Sigmoid colon (tissue), 7 donors: ENCODE results near the gene BHLHA9. TPM values are rescaled to one million over a fixed set of nuclear protein-coding genes. Genes with fewer than 3 reads are reported as not detected.
"Not testable (repeated sequence)": the region's sequence is repeated elsewhere in the genome, so short reads cannot be mapped to it uniquely, and the experiment has no call there.

Experiments
- DNase-seq: peaks from one replicate; pipeline ENCODE4 v3.0.0-alpha.2; 2019
- H3K27ac ChIP-seq, 4 donors: fragments of 200-600 bp; sonication (generic); one replicate each; pipeline ENCODE4 v1.5.1; 2016 to 2019; ENCODE audit warnings: mild to moderate bottlenecking in 1 of 4
- H3K27me3 ChIP-seq, 3 donors: fragments of 200-600 bp; sonication (generic); one replicate each; pipeline ENCODE4 v1.5.1; 2019; ENCODE audit warnings: mild to moderate bottlenecking in 1 of 3
- H3K36me3 ChIP-seq, 4 donors: fragments of 200-600 bp; sonication (generic); one replicate each; pipeline ENCODE4 v1.5.1; 2016 to 2019
- H3K4me1 ChIP-seq, 4 donors: fragments of 200-600 bp; sonication (generic); one replicate each; pipeline ENCODE4 v1.5.1; 2017 to 2019
- H3K4me3 ChIP-seq, 4 donors: fragments of 200-600 bp; sonication (generic); one replicate each; pipeline ENCODE4 v1.5.1; 2017 to 2019; ENCODE audit warnings: mild to moderate bottlenecking in 2 of 4, moderate library complexity in 1 of 4
- H3K9me3 ChIP-seq, 4 donors: fragments of 200-600 bp in 3 of 4; sonication (generic) in 3 of 4; one replicate each; pipeline versions ENCODE4 v1.5.1 to v1.6.1; 2013 to 2019
- CTCF ChIP-seq, 4 experiments: fragments of 450-650 bp in 3 of 4; fragments of 200-600 bp in 1 of 4; IDR thresholded peaks; one replicate each; pipeline ENCODE4 v1.5.1; 2016 to 2019; ENCODE audit warnings: antibody characterized with exemption in 4 of 4, mild to moderate bottlenecking in 3 of 4, moderate library complexity in 2 of 4
- EP300 ChIP-seq, 4 donors: sonication (generic); formaldehyde crosslinking; IDR thresholded peaks; one replicate each; pipeline ENCODE4 v1.6.1; 2017; ENCODE audit warnings: antibody characterized with exemption in 4 of 4
- POLR2A ChIP-seq, 2 donors: fragments of 450-650 bp; IDR thresholded peaks; one replicate each; pipeline ENCODE4 v1.6.1; 2016; ENCODE audit warnings: antibody characterized with exemption in 2 of 2, mild to moderate bottlenecking in 2 of 2, moderate library complexity in 2 of 2
- POLR2AphosphoS5 ChIP-seq, 4 donors: sonication (generic); formaldehyde crosslinking; IDR thresholded peaks; one replicate each; pipeline ENCODE4 v1.6.1; 2017; ENCODE audit warnings: antibody characterized with exemption in 4 of 4
- WGBS, 2 donors: extraction: QIAGEN DNeasy Blood & Tissue Kit; methylation state at CpG; one replicate each; pipeline ENCODE4 v1.1.7; 2013; 5-methylcytosine and 5-hydroxymethylcytosine counted together
- intact Hi-C: fragments of 100-400 bp; cut with DNase I; formaldehyde crosslinking; loops from one replicate; pipeline ENCODE4 v1.15.1; 2023
- polyA plus RNA-seq, 3 donors: library from polyadenylated mRNA; stranded (reverse); fragments of 200-250 nt; gene quantifications; one replicate each; pipeline ENCODE4 v1.2.3, GENCODE V29; 2013
- total RNA-seq, 4 donors: library from RNA; depleted of rRNA; stranded (reverse); fragments of >200 nt; gene quantifications; one replicate each; pipeline ENCODE4 v1.1.0, GENCODE V29; 2016
- donor health status: healthy with polysubstance abuse.
- donor health status: Bipolar disorder and iron deficiency.
- donor health status: healthy.

The BHLHA9 gene
- total and polyA plus RNA-seq, 7 donors = not detected

GRCh38 chr17:1232331-1232730 lies 37.9 kb upstream of the BHLHA9 start:
- Histone ChIP-seq H3K27ac (no peak overlapping the region), H3K9me3 (no peaks in the 10 kb centered on the region), H3K27me3 (peaks cover 22 to 74% (median 58%) of the 10 kb centered on the region in 3 donors), H3K36me3 (no peaks in the 10 kb centered on the region), H3K4me1 (peaks cover 0 to 26% (median 24%) of the 10 kb centered on the region in 4 donors), H3K4me3 (no peak overlapping the region)
- no peak for TF ChIP-seq POLR2AphosphoS5 (IDR thresholded peaks at IDR 0.05)
- no peak for TF ChIP-seq POLR2A (IDR thresholded peaks at IDR 0.05)
- TF ChIP-seq EP300 (IDR thresholded peaks at IDR 0.05) = no peak
- no peak for TF ChIP-seq CTCF (IDR thresholded peaks at IDR 0.05)
- WGBS, 2 donors = 86 to 91% methylated on average over 8 of the region's 8 CpGs
- no peak for DNase-seq
- intact Hi-C loops = no loop called here

DNA sequence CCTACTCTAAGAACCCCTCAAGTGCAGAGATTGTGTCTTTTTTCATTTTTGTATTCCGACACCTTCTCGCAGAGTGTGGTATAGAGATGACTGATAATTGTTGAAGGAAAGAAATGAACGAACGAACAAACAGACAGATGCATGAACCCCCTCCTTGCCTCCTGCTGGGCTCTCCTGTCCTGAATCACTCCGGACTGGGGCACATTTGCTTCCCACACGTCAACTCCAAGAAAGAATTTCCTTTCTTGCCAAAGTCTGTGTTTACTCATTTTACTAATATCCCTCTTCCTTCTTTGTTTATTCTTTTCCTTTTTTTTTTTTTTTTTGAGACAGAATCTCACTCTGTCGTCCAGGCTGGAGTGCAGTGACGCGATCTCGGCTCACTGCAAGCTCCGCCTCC lies 37.5 kb upstream of the BHLHA9 start:
- no peak for TF ChIP-seq EP300 (IDR thresholded peaks at IDR 0.05)
- TF ChIP-seq POLR2A (IDR thresholded peaks at IDR 0.05) = no peak
- no peak for TF ChIP-seq POLR2AphosphoS5 (IDR thresholded peaks at IDR 0.05)
- no peak for TF ChIP-seq CTCF (IDR thresholded peaks at IDR 0.05)
- whole genome bisulfite sequencing, 2 donors = 61 to 70% methylated on average over 10 to 11 of the region's 11 CpGs
- no peak for DNase-seq

GRCh38 chr17:1234455-1234854 lies 35.8 kb upstream of the BHLHA9 start:
- Histone ChIP-seq H3K4me1 (peaks cover 0 to 12% (median 10%) of the 10 kb centered on the region in 4 donors), H3K27me3 (peaks cover 9 to 56% (median 39%) of the 10 kb centered on the region in 3 donors), H3K4me3 (no peak overlapping the region), H3K36me3 (no peaks in the 10 kb centered on the region), H3K27ac (no peak overlapping the region), H3K9me3 (no peaks in the 10 kb centered on the region)
- DNase-seq = no peak
- no peak for TF ChIP-seq POLR2AphosphoS5 (IDR thresholded peaks at IDR 0.05)
- no peak for TF ChIP-seq EP300 (IDR thresholded peaks at IDR 0.05)
- TF ChIP-seq POLR2A (IDR thresholded peaks at IDR 0.05) = no peak
- TF ChIP-seq CTCF (IDR thresholded peaks at IDR 0.05) = no peak
- 85 to 90% methylated on average over 4 of the region's 4 CpGs for WGBS, 2 donors
- intact Hi-C loops = no loop called here

More for the DNA sequence above, 37.5 kb upstream of the BHLHA9 start:
- H3K9me3 ChIP-seq = no peaks in the 10 kb centered on the region
- no peaks in the 10 kb centered on the region for H3K36me3 ChIP-seq
- no peak overlapping the region for H3K27ac ChIP-seq
- H3K4me1 ChIP-seq = peaks cover 0 to 26% (median 24%) of the 10 kb centered on the region in 4 donors
- H3K27me3 ChIP-seq = peaks cover 22 to 69% (median 55%) of the 10 kb centered on the region in 3 donors
- intact Hi-C loops = no loop called here
- H3K4me3 ChIP-seq = no peak overlapping the region

DNA sequence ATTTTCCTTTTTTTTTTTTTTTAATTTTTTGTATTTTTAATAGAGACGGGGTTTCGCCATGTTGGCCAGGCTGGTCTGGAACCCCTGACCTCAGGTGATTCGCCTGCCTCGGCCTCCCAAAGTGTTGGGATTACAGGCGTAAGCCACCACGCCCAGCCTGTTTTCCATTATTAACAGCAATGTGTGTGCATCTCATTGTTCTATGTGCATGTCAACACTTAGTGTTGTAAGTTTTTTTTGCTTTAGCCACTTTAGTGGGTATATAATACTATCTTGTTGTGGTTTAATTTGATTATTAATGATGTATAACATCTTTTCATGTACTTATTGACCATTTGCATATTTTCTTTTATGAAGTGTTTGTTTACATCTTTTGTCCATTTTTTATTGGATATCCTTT lies 32.8 kb upstream of the BHLHA9 start:
- DNase-seq = no peak
- WGBS, 2 donors = 80 to 96% methylated on average over 6 of the region's 6 CpGs
- H3K27me3 ChIP-seq = peaks cover 0 to 40% (median 9%) of the 10 kb centered on the region in 3 donors
- H3K4me1 ChIP-seq = no peaks in the 10 kb centered on the region
- H3K9me3 ChIP-seq = no peaks in the 10 kb centered on the region
- H3K27ac ChIP-seq = no peak overlapping the region
- TF ChIP-seq POLR2AphosphoS5 (IDR thresholded peaks at IDR 0.05) (no peak), CTCF (IDR thresholded peaks at IDR 0.05) (no peak), EP300 (IDR thresholded peaks at IDR 0.05) (no peak), POLR2A (IDR thresholded peaks at IDR 0.05) (no peak)
- no peak overlapping the region for H3K4me3 ChIP-seq
- no peaks in the 10 kb centered on the region for H3K36me3 ChIP-seq
- intact Hi-C loops = no loop called here

DNA sequence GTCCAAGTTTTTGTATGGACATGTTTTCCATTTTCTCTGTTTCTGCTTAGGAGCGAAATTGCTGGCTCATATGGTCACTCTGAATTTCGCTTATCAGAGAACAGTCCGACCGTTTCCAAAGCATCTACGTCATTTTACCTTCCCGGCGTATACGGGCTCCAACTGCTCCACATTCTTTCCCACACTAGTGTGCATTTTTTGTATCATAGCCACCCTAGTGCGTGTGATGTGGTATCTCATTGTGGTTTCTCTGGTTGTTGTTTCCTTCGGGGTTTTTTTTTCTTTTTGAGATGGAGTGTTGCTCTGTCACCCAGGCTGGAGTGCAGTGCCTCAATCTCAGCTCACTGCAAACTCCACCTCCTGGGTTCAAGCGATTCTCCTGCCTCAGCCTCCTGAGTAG lies 31.0 kb upstream of the BHLHA9 start:
- no peak for DNase-seq
- Histone ChIP-seq H3K4me1 (no peaks in the 10 kb centered on the region), H3K36me3 (no peaks in the 10 kb centered on the region), H3K27me3 (peaks cover 0 to 23% (median 0%) of the 10 kb centered on the region in 3 donors), H3K4me3 (no peak overlapping the region), H3K27ac (no peak overlapping the region), H3K9me3 (no peaks in the 10 kb centered on the region)
- TF ChIP-seq EP300 (IDR thresholded peaks at IDR 0.05) = no peak
- no peak for TF ChIP-seq POLR2AphosphoS5 (IDR thresholded peaks at IDR 0.05)
- TF ChIP-seq POLR2A (IDR thresholded peaks at IDR 0.05) = no peak
- no peak for TF ChIP-seq CTCF (IDR thresholded peaks at IDR 0.05)
- 73 to 89% methylated on average over 11 of the region's 11 CpGs for WGBS, 2 donors
- intact Hi-C loops = no loop called here

- intact Hi-C loops, H3K9me3 ChIP-seq, H3K4me1 ChIP-seq, H3K36me3 ChIP-seq, H3K4me3 ChIP-seq, H3K27ac ChIP-seq, DNase-seq: not testable (repeated sequence)
- peaks cover 0 to 23% (median 0%) of the 10 kb centered on the region in 3 donors for H3K27me3 ChIP-seq
- WGBS, 2 donors = 53 to 73% methylated on average over 11 of the region's 11 CpGs
Observed at GRCh38 chr17:1240426-1240825, 29.8 kb upstream of the BHLHA9 start.
